Pancreas (tissue), 10 donors: Measurements from ENCODE around the gene PRTG. TPM values are rescaled to one million over a fixed set of nuclear protein-coding genes. Genes with fewer than 3 reads are reported as not detected.
"Not testable (repeated sequence)": the region's sequence is repeated elsewhere in the genome, so short reads cannot be mapped to it uniquely, and the experiment has no call there.

Experiments
- ATAC-seq, 4 donors: fragments of 200-7000 bp; cut with Tn5 transposase; one replicate each; pipeline versions ENCODE4 v1.8.0 to v1.9.1; 2020; ENCODE audit warnings: mild to moderate bottlenecking in 4 of 4, moderate library complexity in 4 of 4
- DNase-seq, 6 donors: peaks; one replicate each; pipeline ENCODE4 v3.0.0-alpha.2; 2020
- FAIRE-seq: peaks from 2 replicates; lab custom pipeline; 2012; peaks lifted over from hg19 to GRCh38; lab: Jason Lieb, UNC
- H3K27ac ChIP-seq, 4 donors: fragments of 200-600 bp; sonication (generic); 1 replicate in 3 of 4; 2 replicates in 1 of 4; pipeline versions ENCODE4 v1.5.0 to v1.8.0; 2020
- H3K27me3 ChIP-seq, 4 donors: fragments of 200-600 bp; one replicate each; pipeline ENCODE4 v1.8.0; 2021
- H3K36me3 ChIP-seq, 3 donors: fragments of 200-600 bp; sonication (generic) in 1 of 3; one replicate each; pipeline versions ENCODE4 v1.5.0 to v1.8.0; 2020 to 2021
- H3K4me1 ChIP-seq, 3 donors: fragments of 200-600 bp; one replicate each; pipeline ENCODE4 v1.8.0; 2021
- H3K4me3 ChIP-seq, 4 donors: fragments of 200-600 bp; sonication (generic) in 2 of 4; one replicate each; pipeline versions ENCODE4 v1.5.0 to v1.8.0; 2020 to 2021
- H3K9me3 ChIP-seq, 4 donors: fragments of 200-600 bp; one replicate each; pipeline ENCODE4 v1.8.0; 2021
- WGBS, 2 donors: extraction: QIAGEN DNeasy Blood & Tissue Kit; methylation state at CpG; one replicate each; pipeline ENCODE4 v1.1.7; 2013; 5-methylcytosine and 5-hydroxymethylcytosine counted together
- intact Hi-C, 3 donors: fragments of 100-400 bp; cut with DNase I; formaldehyde crosslinking; loops; one replicate each; pipeline versions ENCODE4 v1.11.1 to v1.14.2; 2022
- polyA plus RNA-seq, 2 donors: library from polyadenylated mRNA; stranded (reverse); fragments of 200-250 nt; gene quantifications; one replicate each; pipeline ENCODE4 v1.2.3, GENCODE V29; 2013
- total RNA-seq, 6 donors: library from RNA; stranded (reverse); fragmentation: NEBNext Ultra II Directional in 4 of 6; extraction: Animal tissue kit (Norgen Biotek cat#: 25700) in 4 of 6; gene quantifications; one replicate each; pipeline versions ENCODE4 v1.2.1 to v1.2.4, GENCODE V29; 2021 to 2023
- TF ChIP-seq, protein P1 (sequence below), 4 donors: fragments of 200-600 bp; sonication (generic) in 3 of 4; IDR thresholded peaks; one replicate each; pipeline versions ENCODE4 v1.5.0 to v1.8.0; 2021; ENCODE audit warnings: antibody characterized with exemption in 4 of 4
- donor health status: healthy with polysubstance abuse.
- donor health status: DM: no; HTN: no; CAD: no; lungs with moderate emphysema.
- donor health status: DM: no; HTN: no; CAD: no.
- donor health status: control.
- donor health status: control.
- donor health status: Bipolar disorder and iron deficiency.
- donor health status: DM: yes; HTN: yes; CAD: no.
- donor health status: DM: no; HTN: no; CAD: no.
- donor health status: DM: no; HTN: no; CAD: no.
- donor health status: DM: yes; HTN: yes; CAD: no.

PRTG gene
- total and polyA plus RNA-seq, 8 donors, result 0.05 to 0.35 (median 0.22) TPM

DNA sequence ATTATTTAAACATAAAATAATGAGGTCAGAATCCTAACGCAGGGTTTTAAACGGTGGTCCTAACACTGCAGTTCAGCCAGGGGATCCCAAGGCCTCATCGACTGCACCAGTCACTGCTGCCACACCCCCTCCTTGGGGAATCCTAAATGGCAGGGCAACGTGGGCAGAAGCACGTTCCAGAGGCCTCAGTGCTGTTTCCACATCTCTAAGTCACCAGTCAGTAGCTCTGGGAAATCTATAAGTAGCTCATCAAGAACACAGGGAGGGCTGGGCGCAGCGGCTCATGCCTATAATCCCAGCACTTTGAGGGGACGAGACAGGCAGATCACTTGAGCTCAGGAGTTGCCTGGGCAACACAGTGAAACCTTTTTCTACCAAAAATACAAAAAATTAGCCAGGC is 47.5 kb downstream of the PRTG start:
- no peaks in the 10 kb centered on the region for H3K36me3 ChIP-seq
- no peaks in the 10 kb centered on the region for H3K9me3 ChIP-seq
- intact Hi-C loops, result no loop called here
- TF ChIP-seq, protein P1, sequence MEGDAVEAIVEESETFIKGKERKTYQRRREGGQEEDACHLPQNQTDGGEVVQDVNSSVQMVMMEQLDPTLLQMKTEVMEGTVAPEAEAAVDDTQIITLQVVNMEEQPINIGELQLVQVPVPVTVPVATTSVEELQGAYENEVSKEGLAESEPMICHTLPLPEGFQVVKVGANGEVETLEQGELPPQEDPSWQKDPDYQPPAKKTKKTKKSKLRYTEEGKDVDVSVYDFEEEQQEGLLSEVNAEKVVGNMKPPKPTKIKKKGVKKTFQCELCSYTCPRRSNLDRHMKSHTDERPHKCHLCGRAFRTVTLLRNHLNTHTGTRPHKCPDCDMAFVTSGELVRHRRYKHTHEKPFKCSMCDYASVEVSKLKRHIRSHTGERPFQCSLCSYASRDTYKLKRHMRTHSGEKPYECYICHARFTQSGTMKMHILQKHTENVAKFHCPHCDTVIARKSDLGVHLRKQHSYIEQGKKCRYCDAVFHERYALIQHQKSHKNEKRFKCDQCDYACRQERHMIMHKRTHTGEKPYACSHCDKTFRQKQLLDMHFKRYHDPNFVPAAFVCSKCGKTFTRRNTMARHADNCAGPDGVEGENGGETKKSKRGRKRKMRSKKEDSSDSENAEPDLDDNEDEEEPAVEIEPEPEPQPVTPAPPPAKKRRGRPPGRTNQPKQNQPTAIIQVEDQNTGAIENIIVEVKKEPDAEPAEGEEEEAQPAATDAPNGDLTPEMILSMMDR (IDR thresholded peaks at IDR 0.05), result no peak
- H3K4me3 ChIP-seq, result no peak overlapping the region
- FAIRE-seq (no peak), ATAC-seq (no peak), DNase-seq (no peak)
- WGBS, 2 donors, result 68 to 69% methylated on average over 8 of the region's 8 CpGs
- H3K27ac ChIP-seq, result no peak overlapping the region
- H3K4me1 ChIP-seq, result no peaks in the 10 kb centered on the region
- H3K27me3 ChIP-seq, result no peaks in the 10 kb centered on the region

DNA sequence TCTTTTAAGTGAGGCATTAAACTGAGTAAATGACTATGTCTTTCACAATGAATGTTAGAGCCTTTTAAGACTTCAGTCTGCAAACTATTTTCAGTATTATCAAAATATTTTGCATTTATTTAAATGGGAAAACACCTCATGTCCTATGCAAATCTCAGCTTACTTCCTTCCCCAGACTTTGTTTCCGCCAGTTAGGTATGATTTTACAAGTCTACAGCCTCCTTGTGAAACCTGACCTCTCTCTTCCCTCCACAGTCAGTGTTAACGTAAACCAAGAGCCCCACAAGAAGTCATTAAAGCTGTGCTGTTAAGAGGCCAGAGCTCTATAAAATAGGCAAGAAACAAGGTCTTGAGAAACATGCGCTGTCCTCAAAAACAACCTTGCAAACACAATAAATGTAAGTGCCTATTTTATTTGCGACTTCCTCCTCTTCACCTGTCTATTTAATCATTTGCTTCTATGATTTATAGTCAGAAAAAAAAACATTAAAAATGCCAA is 48.3 kb downstream of the PRTG start:
- Histone ChIP-seq H3K27me3 (no peaks in the 10 kb centered on the region), H3K9me3 (no peaks in the 10 kb centered on the region), H3K4me3 (no peak overlapping the region), H3K4me1 (no peaks in the 10 kb centered on the region), H3K36me3 (no peaks in the 10 kb centered on the region), H3K27ac (no peak overlapping the region)
- TF ChIP-seq, protein P1 (IDR thresholded peaks at IDR 0.05), result no peak
- no peak for ATAC-seq
- 65 to 67% methylated on average over 4 of the region's 4 CpGs for WGBS, 2 donors
- no peak for DNase-seq
- peak; percentile 5 for FAIRE-seq
- intact Hi-C loops, result no loop called here

DNA sequence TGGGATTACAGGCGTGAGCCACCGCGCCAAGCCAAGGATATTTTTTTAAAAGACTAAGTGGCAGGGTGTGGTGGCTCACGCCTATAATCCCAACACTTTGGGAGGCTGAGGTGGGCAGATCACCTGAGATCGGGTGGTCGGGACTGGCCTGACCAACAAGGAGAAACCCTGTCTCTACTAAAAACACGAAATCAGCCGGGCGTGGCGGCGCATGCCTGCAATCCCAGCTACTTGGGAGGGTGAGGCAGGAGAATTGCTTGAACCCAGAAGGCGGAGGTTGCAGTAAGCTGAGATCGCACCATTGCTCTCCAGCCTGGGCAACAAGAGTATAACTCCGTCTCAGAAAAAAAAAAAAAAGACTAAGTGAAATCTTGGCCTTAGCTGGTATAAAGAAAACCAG is 49.8 kb downstream of the PRTG start:
- H3K27ac ChIP-seq, DNase-seq, H3K36me3 ChIP-seq, ATAC-seq, H3K27me3 ChIP-seq, intact Hi-C loops, FAIRE-seq, H3K4me3 ChIP-seq, H3K9me3 ChIP-seq, H3K4me1 ChIP-seq: not testable (repeated sequence)
- WGBS, 2 donors, result 91 to 96% methylated on average over 14 of the region's 14 CpGs

- Histone ChIP-seq H3K36me3 (no peaks in the 10 kb centered on the region), H3K27me3 (no peaks in the 10 kb centered on the region), H3K4me1 (no peaks in the 10 kb centered on the region), H3K9me3 (no peaks in the 10 kb centered on the region), H3K27ac (no peak overlapping the region), H3K4me3 (no peak overlapping the region)
- ATAC-seq (no peak), FAIRE-seq (no peak), DNase-seq (no peak)
- TF ChIP-seq, protein P1 (IDR thresholded peaks at IDR 0.05), result no peak
- 80 to 87% methylated on average over 6 of the region's 6 CpGs for WGBS, 2 donors
- intact Hi-C loops, result no loop called here
These were observed 55.2 kb downstream of the PRTG start for GRCh38 chr15:55687792-55688191.

- no peaks in the 10 kb centered on the region for H3K9me3 ChIP-seq
- H3K27me3 ChIP-seq, result no peaks in the 10 kb centered on the region
- ATAC-seq (no peak), DNase-seq (no peak), FAIRE-seq (no peak)
- TF ChIP-seq, protein P1 (IDR thresholded peaks at IDR 0.05), result no peak
- H3K27ac ChIP-seq, result no peak overlapping the region
- intact Hi-C loops, result no loop called here
- H3K36me3 ChIP-seq, result no peaks in the 10 kb centered on the region
- H3K4me3 ChIP-seq, result no peak overlapping the region
- no peaks in the 10 kb centered on the region for H3K4me1 ChIP-seq
- 50 to 57% methylated on average over 1 of the region's 1 CpG for WGBS, 2 donors
These were observed 57.7 kb downstream of the PRTG start for GRCh38 chr15:55685286-55685685.
